ENCODE measurements around the gene GTF2B.

DNA sequence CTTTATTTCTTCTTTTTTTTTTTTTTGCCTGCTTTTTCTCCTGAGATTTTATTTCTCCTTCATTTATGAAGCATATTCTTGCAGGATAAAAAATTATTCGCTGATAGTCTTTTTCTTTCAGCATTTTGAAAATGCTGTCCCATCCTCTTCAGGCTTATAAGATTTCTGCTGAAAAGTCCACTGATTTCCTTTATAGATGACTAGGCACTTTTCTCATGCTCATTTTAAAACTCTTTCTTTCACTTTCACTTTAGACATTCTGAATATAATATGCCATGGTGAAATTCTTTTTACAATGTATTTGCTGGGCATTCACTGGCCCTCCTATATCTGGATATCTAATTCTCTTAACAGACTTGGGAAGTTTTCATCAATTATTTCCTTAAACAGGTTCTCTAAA, 25.5 kb upstream of the GTF2B start:
- TF ChIP-seq, protein P1, sequence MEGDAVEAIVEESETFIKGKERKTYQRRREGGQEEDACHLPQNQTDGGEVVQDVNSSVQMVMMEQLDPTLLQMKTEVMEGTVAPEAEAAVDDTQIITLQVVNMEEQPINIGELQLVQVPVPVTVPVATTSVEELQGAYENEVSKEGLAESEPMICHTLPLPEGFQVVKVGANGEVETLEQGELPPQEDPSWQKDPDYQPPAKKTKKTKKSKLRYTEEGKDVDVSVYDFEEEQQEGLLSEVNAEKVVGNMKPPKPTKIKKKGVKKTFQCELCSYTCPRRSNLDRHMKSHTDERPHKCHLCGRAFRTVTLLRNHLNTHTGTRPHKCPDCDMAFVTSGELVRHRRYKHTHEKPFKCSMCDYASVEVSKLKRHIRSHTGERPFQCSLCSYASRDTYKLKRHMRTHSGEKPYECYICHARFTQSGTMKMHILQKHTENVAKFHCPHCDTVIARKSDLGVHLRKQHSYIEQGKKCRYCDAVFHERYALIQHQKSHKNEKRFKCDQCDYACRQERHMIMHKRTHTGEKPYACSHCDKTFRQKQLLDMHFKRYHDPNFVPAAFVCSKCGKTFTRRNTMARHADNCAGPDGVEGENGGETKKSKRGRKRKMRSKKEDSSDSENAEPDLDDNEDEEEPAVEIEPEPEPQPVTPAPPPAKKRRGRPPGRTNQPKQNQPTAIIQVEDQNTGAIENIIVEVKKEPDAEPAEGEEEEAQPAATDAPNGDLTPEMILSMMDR (conservative IDR thresholded peaks at IDR 0.05; ENCODE audit: low read depth in 2 of 2) = no peak
- TF ChIP-seq CREB1 (CRISPR knock-in tag; IDR thresholded peaks at IDR 0.05; ENCODE audit: low read depth) (no peak), EZH2 (IDR thresholded peaks at IDR 0.05; ENCODE audit: low read depth, unreplicated experiment) (no peak), EZH2phosphoT487 (IDR thresholded peaks at IDR 0.05; ENCODE audit: unreplicated experiment) (no peak), POLR2AphosphoS5 (IDR thresholded peaks at IDR 0.05; ENCODE audit: low read depth) (no peak), STAT1 (IDR thresholded peaks at IDR 0.05; ENCODE audit: unreplicated experiment) (no peak), JUNB (IDR thresholded peaks at IDR 0.05; ENCODE audit: unreplicated experiment) (no peak), NANOG (IDR thresholded peaks at IDR 0.05; ENCODE audit: borderline replicate concordance) (no peak), ZNF331 (CRISPR knock-in tag; IDR thresholded peaks at IDR 0.05; ENCODE audit: low read depth) (no peak), ZNF114 (CRISPR knock-in tag; IDR thresholded peaks at IDR 0.05) (no peak)
- TF ChIP-seq, protein P2, sequence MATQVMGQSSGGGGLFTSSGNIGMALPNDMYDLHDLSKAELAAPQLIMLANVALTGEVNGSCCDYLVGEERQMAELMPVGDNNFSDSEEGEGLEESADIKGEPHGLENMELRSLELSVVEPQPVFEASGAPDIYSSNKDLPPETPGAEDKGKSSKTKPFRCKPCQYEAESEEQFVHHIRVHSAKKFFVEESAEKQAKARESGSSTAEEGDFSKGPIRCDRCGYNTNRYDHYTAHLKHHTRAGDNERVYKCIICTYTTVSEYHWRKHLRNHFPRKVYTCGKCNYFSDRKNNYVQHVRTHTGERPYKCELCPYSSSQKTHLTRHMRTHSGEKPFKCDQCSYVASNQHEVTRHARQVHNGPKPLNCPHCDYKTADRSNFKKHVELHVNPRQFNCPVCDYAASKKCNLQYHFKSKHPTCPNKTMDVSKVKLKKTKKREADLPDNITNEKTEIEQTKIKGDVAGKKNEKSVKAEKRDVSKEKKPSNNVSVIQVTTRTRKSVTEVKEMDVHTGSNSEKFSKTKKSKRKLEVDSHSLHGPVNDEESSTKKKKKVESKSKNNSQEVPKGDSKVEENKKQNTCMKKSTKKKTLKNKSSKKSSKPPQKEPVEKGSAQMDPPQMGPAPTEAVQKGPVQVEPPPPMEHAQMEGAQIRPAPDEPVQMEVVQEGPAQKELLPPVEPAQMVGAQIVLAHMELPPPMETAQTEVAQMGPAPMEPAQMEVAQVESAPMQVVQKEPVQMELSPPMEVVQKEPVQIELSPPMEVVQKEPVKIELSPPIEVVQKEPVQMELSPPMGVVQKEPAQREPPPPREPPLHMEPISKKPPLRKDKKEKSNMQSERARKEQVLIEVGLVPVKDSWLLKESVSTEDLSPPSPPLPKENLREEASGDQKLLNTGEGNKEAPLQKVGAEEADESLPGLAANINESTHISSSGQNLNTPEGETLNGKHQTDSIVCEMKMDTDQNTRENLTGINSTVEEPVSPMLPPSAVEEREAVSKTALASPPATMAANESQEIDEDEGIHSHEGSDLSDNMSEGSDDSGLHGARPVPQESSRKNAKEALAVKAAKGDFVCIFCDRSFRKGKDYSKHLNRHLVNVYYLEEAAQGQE (IDR thresholded peaks at IDR 0.05; ENCODE audit: unreplicated experiment) = no peak
- TF ChIP-seq, protein P3, sequence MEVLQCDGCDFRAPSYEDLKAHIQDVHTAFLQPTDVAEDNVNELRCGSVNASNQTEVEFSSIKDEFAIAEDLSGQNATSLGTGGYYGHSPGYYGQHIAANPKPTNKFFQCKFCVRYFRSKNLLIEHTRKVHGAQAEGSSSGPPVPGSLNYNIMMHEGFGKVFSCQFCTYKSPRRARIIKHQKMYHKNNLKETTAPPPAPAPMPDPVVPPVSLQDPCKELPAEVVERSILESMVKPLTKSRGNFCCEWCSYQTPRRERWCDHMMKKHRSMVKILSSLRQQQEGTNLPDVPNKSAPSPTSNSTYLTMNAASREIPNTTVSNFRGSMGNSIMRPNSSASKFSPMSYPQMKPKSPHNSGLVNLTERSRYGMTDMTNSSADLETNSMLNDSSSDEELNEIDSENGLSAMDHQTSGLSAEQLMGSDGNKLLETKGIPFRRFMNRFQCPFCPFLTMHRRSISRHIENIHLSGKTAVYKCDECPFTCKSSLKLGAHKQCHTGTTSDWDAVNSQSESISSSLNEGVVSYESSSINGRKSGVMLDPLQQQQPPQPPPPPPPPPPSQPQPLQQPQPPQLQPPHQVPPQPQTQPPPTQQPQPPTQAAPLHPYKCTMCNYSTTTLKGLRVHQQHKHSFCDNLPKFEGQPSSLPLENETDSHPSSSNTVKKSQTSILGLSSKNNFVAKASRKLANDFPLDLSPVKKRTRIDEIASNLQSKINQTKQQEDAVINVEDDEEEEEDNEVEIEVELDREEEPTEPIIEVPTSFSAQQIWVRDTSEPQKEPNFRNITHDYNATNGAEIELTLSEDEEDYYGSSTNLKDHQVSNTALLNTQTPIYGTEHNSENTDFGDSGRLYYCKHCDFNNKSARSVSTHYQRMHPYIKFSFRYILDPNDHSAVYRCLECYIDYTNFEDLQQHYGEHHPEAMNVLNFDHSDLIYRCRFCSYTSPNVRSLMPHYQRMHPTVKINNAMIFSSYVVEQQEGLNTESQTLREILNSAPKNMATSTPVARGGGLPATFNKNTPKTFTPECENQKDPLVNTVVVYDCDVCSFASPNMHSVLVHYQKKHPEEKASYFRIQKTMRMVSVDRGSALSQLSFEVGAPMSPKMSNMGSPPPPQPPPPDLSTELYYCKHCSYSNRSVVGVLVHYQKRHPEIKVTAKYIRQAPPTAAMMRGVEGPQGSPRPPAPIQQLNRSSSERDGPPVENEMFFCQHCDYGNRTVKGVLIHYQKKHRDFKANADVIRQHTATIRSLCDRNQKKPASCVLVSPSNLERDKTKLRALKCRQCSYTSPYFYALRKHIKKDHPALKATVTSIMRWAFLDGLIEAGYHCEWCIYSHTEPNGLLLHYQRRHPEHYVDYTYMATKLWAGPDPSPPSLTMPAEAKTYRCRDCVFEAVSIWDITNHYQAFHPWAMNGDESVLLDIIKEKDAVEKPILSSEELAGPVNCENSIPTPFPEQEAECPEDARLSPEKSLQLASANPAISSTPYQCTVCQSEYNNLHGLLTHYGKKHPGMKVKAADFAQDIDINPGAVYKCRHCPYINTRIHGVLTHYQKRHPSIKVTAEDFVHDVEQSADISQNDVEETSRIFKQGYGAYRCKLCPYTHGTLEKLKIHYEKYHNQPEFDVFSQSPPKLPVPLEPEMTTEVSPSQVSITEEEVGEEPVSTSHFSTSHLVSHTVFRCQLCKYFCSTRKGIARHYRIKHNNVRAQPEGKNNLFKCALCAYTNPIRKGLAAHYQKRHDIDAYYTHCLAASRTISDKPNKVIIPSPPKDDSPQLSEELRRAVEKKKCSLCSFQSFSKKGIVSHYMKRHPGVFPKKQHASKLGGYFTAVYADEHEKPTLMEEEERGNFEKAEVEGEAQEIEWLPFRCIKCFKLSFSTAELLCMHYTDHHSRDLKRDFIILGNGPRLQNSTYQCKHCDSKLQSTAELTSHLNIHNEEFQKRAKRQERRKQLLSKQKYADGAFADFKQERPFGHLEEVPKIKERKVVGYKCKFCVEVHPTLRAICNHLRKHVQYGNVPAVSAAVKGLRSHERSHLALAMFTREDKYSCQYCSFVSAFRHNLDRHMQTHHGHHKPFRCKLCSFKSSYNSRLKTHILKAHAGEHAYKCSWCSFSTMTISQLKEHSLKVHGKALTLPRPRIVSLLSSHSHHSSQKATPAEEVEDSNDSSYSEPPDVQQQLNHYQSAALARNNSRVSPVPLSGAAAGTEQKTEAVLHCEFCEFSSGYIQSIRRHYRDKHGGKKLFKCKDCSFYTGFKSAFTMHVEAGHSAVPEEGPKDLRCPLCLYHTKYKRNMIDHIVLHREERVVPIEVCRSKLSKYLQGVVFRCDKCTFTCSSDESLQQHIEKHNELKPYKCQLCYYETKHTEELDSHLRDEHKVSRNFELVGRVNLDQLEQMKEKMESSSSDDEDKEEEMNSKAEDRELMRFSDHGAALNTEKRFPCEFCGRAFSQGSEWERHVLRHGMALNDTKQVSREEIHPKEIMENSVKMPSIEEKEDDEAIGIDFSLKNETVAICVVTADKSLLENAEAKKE (CRISPR knock-in tag; IDR thresholded peaks at IDR 0.05) = no peak
- TF ChIP-seq, protein P4, sequence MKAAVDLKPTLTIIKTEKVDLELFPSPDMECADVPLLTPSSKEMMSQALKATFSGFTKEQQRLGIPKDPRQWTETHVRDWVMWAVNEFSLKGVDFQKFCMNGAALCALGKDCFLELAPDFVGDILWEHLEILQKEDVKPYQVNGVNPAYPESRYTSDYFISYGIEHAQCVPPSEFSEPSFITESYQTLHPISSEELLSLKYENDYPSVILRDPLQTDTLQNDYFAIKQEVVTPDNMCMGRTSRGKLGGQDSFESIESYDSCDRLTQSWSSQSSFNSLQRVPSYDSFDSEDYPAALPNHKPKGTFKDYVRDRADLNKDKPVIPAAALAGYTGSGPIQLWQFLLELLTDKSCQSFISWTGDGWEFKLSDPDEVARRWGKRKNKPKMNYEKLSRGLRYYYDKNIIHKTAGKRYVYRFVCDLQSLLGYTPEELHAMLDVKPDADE (IDR thresholded peaks at IDR 0.05) = no peak
